Omental fat pad (tissue), 4 donors: Measurements from ENCODE around the gene NFYB. TPM values are rescaled to one million over a fixed set of nuclear protein-coding genes. Genes with fewer than 3 reads are reported as not detected.

Experiments used
- ATAC-seq: fragments of 150-250 bp; one replicate; pipeline ENCODE4 v1.9.1; 2016; ENCODE audit warnings: mild to moderate bottlenecking, moderate library complexity; ENCODE audit not compliant: low FRiP score
- DNase-seq: peaks from one replicate; pipeline ENCODE4 v3.0.0-alpha.2; 2019; ENCODE audit warnings: low spot score
- CTCF ChIP-seq, 3 donors: fragments of 450-650 bp; IDR thresholded peaks; one replicate each; pipeline ENCODE4 v1.5.1; 2016 to 2017; ENCODE audit warnings: antibody characterized with exemption in 3 of 3, mild to moderate bottlenecking in 3 of 3, moderate library complexity in 2 of 3
- total RNA-seq, 4 donors: library from RNA; depleted of rRNA; stranded (reverse); fragments of >200 nt; gene quantifications; one replicate each; pipeline ENCODE4 v1.1.0, GENCODE V29; 2016

Gene NFYB
- total RNA-seq, 4 donors from 2014 or later, result 25.9 to 47.8 (median 33.8) TPM

- DNase-seq (no peak), ATAC-seq (peak; percentile 32)
- no peak for TF ChIP-seq CTCF (IDR thresholded peaks at IDR 0.05)
Measured at GRCh38 chr12:104155711-104156555, 17.9 kb upstream of the NFYB start.

- DNase-seq (no peak), ATAC-seq (no peak)
- TF ChIP-seq CTCF (IDR thresholded peaks at IDR 0.05), result no peak
Measured at GRCh38 chr12:104154806-104155205, 16.8 kb upstream of the NFYB start.

GRCh38 chr12:104154286-104154685, 16.3 kb upstream of the NFYB start:
- ATAC-seq, result no peak
- no peak for DNase-seq
- TF ChIP-seq CTCF (IDR thresholded peaks at IDR 0.05), result no peak

- DNase-seq (no peak), ATAC-seq (no peak)
- TF ChIP-seq CTCF (IDR thresholded peaks at IDR 0.05), result no peak
Measured at GRCh38 chr12:104152685-104153241, 14.8 kb upstream of the NFYB start.

- DNase-seq (no peak), ATAC-seq (no peak)
- TF ChIP-seq CTCF (IDR thresholded peaks at IDR 0.05), result no peak
Measured at GRCh38 chr12:104150416-104150815, 12.4 kb upstream of the NFYB start.

GRCh38 chr12:104147346-104147745, 9.3 kb upstream of the NFYB start:
- no peak for ATAC-seq
- TF ChIP-seq CTCF (IDR thresholded peaks at IDR 0.05), result no peak
- DNase-seq, result no peak

GRCh38 chr12:104143918-104144317, 5.9 kb upstream of the NFYB start:
- DNase-seq (no peak), ATAC-seq (no peak)
- TF ChIP-seq CTCF (IDR thresholded peaks at IDR 0.05), result no peak
